NCI-H2227 (cell line): Measurements from ENCODE around the gene GRM1.
A peak's percentile ranks its signal among the peaks of the same experiment; 100 is the strongest.

Source experiments
- DNase-seq: peaks from one replicate; lab custom pipeline; 2025; ENCODE audit not compliant: unreplicated experiment; lab: John Stamatoyannopoulos, UW

Gene GRM1

DNA sequence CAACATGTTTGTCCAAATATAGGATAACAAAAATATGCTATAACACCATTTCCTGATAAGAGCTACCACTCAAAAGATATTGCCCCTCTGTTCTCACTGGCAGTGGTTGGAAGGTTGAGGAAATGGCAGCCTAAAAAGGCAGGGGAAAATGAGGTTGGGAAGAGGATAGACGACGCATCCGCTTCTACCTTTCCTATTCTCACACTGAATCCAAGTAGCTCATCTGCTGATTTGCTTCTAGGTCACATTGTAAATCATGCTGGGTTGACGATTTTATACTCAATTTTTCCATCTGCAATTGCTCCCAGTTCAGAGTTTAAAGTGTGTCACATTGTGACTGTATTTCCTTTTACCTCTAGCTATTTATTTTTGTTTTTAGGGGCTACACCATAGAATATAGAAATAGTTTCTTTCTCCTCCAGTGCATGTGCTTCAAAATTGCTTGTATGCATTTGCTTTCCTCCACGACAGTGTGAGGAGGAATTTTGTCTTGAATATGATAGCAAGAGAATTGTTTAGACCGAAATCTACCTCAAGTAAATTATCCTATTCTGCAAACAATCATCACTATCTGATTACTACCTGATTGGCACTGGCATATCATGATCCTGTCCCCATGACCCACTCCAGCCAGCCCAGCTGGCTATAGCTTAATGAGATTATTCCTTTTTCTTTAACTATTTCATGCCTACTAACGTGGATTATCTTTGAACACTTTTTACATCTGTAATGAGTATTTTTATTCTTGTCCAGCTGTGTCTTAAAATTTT is 335.2 kb downstream of the GRM1 start:
- no peak for DNase-seq

DNA sequence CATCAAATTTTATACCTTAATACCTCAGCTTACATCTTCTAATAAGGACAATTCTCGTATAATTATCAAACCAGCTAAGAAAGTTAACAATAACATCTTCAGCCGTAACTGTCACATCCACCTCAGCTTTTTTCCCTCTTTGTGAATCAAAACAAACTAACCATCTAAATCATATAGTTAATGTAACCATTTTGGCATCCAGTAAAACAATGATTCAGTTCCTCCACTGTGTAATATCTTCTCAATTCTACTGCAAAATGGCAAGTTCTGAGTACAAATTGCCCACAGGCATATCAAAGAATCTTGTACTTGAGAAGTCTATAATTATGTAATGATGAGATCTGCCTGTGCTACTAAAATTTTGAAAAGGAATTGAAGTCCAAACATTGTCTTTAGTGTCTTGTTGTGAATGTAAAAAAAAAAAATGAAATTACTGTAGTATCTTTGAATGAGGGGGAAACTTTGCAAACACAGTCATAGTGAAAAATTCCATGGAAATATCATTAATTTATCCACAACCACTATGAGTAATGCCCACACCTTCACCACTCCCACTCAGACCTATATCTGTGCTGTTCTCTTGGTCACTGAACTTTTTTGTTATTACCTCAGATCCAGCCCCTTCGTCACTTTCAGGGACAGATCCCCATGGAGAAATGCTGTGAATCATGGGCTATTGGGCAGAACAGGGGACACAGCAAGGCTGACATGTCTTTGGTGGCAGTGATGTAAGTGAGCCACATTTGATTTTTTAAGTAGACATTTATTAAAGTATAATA is 336.1 kb downstream of the GRM1 start:
- DNase-seq: no peak

DNA sequence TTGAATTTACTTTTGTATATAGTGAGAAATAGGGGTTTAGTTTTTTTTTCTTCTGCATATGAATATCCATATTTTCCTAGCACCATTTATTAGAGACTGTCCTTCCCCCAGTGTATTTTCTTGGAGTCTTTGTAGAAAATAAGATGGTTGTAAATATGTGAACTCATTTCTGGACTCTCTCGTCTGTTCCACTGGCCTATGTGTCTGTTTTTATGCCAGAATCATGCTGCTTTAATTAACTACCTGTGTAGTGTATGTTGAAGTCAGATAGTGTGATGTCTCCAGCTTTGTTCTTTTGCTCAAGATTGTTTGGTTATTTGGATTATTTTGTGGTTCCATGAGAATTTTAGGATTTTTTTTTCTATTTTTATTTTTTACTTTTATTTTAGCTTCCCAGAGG is 338.2 kb downstream of the GRM1 start:
- no peak for DNase-seq

DNA sequence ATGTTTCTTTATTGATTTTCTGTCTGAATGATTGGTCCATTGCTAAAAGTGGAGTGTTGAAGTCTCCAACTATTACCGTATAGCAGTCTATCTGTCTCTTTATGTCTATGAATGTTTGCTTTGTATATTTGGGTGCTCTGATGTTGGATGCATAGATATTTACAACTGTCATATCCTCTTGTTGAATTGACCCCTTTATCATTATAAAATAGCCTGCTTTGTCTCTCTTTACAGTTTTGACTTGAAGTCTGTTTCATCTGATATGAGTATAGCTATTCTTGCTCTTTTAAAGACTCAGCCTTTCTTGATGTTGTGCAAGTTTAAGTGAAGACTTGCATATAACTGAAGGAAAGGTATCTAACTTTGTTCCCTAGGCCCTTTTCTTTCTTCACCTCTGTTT is 341.0 kb downstream of the GRM1 start:
- no peak for DNase-seq

DNA sequence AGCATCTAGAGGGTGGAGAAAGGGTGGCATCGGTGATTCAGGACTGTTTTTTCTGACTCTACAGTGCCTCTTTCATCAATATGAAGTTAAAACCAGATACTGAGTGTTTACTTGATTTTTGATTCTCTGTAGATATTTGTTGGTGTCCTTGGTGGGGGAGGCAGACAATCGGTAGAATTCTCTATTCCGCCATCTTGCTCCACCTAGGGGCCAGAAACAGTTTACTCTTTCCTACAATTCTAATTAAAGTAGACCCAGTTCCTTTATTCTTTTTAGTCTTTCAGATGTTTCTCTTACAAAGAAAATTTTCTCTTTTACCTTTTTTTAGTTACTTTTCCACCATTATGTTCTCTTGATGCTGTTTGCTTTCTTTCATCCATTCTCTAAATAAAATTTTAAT is 352.6 kb downstream of the GRM1 start:
- no peak for DNase-seq

DNA sequence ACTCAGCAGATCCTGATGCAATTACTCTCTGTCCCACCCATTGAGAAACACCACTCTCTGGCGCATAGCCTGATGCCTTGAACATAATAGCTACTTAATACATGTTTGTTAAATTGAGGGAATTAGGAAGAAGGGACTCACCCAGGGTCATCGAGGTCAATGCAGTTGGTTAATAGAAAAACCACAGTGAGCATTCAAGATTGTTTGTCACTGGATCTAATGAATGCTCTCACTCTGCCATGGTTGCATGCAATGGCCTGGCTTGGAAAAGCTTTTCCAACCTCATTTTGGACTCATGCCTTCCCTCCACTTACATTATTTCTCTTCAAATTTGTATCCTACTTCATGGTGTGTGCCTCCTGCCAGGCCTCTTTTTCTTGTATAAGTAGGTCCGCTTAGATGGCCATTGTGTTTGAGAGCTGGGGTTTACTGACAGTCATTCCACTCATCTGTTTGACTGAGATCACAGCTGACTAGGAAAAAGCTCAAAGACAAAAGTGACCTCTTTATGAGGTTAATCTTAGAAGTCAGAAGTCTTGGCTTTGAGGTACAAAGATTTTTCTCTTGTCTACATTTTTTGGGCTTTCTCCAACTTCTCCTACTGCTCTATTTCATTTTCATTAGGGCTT is 360.0 kb downstream of the GRM1 start:
- no peak for DNase-seq

DNA sequence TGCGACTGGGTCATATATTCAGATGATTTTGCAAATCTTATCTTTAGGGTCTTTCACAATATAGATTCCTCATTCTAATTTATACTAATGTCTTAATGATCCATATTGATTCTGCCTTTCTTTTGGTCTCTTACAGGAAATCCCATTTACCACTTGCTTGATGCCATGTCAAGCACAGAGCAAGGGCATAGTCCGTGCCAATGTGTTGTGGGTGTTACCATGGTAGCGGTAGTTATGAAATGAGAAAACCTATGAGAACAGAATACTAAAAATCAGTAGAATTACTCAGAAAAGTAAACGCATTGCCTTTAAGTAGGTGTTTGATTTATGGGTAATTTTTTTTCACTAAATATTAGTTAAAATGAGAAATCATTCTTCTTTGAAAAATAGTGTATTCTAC is 360.9 kb downstream of the GRM1 start:
- DNase-seq: no peak

DNA sequence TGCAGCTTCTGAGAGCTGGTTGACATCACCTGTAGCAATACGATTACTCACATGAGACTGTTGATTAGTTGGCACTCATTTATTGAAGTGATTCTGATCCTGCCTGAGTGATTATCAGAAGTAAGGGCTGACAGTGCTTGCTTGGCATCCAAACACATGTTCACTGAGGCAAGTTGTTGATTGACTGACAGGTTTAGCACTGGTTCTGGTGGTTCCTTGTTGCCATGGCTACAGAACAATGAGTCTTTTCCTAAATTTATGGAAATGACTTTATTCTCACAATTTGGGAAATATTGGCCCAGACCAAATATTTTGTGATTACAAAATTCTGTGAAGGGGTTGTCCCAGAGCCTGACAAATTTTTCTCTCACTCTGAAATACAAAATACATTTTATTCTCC is 368.8 kb downstream of the GRM1 start:
- DNase-seq: no peak

DNA sequence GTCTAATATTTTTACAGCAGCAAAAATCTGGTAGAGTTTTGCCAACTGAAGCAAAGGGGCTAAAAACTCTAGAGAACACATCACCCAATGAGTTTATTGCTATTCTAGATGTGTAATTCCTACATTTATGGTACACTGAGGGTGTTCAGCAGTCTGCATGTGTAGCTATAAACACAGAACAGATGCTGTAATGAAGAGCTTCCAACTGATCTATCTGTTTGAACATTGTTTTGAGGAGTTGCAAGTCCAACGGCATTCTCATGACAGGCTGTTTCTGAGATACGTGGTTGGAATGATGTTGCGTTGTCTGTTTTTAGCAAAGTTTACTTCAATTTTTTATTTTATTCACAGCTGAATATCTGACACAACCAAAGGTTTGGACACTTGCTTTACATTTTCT is 373.6 kb downstream of the GRM1 start:
- no peak for DNase-seq

DNA sequence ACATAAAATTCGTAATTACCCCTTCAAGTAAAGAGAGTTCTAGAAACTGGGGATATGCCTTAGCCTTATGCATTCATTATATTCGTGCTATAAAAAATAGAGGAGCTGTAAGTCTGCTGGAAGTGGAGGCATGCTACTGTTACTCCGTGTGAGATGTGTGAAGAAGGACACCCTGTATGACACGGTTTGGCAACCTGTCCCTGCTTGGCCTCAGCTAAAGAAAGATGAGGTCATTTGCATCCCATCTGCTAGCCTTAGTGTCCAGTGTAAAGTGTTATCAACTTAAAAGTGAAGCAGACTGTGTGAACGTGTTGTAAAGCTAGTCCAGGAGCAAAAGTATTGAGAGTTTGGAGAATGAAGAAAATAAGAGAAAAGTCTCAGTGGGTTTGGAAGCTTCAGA is 379.7 kb downstream of the GRM1 start:
- no peak for DNase-seq

DNA sequence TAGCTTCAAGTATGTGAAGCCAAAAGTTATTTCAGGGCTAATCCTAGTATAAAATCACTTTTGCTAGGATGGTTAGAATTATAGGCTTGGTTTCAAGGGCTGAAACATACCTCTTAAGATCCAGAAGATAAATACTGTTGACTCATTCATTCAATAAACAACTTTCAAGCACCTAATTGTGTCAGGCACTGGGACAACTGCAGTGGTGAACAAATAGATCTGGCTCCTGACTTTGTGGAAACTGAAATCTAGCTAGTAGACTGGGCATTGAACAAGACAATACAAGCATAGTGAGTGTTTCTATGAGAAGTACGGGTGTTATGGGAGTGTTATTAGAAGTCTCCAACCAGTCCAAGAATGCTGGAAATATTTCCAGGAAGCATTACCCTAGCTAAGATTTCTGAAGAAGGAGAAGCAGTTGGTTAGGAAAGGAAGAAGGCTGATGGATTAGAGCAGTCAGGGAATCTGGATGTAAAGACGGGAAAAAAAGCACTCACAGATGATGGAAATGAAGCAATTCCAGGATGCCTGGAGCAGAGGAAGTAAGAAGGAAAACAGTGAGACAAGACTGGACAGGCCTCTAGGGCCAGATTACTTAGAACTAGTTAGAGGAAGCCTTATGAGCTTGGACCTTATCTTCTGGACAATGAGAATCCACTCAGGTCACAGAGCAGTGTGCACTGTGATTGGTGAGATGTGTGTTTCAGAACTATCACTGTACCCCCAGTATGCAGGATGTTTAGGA is 382.2 kb downstream of the GRM1 start:
- no peak for DNase-seq

DNA sequence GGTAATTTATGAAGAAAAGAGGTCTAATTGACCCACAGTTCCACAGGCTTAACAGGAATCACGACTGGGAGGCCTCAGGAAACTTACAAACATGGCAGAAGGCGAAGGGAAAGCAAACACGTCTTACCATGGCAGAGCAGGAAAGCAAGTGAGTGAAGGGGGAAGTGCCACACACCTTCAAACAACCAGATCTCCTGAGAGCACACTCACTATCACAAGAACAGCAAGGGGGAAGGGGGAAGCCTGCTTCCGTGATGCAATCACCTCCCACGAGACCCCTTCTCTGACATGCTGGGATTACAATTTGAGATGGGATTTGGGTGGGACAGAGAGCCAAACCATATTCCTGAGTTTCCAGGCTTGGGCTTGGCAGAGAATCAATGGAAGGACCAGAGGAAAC is 390.7 kb downstream of the GRM1 start:
- no peak for DNase-seq

DNA sequence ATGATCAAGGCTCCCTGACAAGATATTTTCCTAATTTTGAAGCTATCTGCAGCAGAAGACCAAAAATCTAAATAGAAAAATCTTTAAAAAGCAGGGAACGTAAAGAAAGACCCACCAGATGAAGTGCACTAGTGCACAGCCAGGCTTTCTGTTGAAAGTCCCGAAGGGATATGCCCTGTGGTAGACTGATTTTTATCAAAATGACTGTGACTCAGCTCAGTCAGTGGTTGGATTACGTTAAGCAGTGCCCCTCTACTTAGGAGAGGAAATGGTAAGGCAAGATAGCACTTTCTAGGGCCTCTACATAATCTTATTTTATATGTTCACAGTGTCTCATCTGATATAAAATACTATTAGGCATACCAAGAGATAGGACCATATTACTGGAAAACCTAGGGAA is 391.4 kb downstream of the GRM1 start:
- no peak for DNase-seq

DNA sequence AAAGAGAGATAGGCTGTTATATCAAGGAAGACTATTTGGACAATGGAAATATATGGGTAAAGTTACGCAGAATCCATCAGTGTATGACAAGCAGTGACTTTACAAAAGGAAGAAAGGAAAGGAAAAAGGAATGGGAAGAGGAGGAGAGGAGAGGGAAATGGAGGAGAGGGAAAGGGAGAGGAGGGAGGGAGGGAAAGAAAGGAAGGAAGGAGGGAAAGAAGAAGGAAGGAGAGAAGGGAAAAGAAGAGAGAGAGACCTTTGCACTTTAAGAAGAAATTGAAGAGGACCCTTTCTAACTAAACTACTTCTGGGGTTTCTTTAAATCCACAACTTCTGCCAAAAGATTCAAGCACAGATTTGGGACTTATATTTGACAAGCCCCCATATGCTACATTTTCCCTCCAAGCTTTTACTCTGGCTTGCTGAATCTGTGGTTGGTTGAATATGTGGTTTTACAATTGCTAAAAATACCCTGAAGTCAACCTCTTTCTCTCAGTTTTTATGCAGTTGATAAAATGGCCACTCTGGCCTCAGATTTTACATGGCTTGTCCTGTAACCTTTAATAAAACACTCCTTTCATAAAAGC is 394.0 kb downstream of the GRM1 start:
- no peak for DNase-seq

DNA sequence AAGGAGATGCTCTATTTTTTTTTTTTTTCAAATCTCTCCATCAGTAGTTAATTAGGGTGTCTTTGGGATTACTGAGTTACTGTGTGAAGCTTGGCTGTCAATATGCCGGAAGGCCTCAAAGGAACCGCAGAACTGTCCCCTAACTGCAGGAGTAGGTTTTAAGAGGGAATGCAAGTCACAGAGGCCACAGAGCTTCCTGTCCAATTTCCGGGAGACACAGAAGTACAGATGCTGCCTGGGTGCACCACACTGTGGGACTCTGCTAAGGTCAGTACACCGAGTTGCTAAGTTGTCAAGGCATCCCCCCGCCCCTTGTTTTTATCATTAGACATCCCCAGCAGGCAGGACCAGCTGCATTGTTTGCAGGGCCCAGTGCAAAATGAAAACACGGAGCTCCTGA is 394.6 kb downstream of the GRM1 start:
- no peak for DNase-seq

DNA sequence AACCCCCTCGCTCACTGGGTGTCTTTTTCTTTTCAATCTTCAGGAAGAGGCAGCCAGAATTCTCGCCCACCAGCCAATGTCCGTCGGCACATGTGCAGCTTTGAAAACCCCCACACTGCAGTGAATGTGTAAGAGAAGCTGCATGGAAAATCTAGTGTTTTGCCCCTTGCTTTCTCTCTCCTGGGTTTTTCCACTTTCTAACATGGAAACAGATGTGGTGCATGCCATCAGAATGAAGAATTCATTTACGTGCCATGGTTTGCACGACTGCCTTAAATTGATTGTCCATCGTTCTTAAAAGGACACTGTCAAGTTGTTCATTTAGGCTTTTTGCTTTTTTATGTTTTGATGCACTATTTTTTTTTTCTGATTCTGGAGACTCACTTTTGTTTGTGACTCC is 397.7 kb downstream of the GRM1 start:
- DNase-seq: no peak

DNA sequence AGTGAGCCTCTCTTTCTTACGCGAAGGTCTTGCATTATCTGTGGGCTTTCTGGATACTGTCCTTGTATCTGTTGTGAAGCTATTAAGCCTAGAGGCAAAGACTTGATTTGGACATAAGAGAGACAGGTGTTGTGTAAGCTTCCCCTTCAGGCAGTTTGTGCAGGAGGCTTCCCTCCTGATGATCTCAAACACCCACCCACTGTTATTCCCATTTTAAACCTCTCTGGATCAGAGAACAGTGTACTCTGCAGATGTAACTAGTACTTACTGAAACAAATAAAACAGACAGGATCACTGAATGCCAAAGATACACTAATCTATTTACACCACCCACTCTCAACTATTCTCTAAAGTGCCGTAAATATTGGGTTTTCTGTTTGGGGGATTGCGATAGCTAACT is 401.0 kb downstream of the GRM1 start:
- no peak for DNase-seq

DNA sequence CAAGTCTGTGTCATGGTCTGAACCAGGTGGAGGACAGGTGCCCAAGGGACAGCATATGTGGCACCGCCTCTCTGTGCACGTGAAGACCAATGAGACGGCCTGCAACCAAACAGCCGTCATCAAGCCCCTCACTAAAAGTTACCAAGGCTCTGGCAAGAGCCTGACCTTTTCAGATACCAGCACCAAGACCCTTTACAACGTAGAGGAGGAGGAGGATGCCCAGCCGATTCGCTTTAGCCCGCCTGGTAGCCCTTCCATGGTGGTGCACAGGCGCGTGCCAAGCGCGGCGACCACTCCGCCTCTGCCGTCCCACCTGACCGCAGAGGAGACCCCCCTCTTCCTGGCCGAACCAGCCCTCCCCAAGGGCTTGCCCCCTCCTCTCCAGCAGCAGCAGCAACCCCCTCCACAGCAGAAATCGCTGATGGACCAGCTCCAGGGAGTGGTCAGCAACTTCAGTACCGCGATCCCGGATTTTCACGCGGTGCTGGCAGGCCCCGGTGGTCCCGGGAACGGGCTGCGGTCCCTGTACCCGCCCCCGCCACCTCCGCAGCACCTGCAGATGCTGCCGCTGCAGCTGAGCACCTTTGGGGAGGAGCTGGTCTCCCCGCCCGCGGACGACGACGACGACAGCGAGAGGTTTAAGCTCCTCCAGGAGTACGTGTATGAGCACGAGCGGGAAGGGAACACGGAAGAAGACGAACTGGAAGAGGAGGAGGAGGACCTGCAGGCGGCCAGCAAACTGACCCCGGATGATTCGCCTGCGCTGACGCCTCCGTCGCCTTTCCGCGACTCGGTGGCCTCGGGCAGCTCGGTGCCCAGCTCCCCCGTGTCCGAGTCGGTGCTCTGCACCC is 405.2 kb downstream of the GRM1 start:
- DNase-seq: peak; percentile 2

DNA sequence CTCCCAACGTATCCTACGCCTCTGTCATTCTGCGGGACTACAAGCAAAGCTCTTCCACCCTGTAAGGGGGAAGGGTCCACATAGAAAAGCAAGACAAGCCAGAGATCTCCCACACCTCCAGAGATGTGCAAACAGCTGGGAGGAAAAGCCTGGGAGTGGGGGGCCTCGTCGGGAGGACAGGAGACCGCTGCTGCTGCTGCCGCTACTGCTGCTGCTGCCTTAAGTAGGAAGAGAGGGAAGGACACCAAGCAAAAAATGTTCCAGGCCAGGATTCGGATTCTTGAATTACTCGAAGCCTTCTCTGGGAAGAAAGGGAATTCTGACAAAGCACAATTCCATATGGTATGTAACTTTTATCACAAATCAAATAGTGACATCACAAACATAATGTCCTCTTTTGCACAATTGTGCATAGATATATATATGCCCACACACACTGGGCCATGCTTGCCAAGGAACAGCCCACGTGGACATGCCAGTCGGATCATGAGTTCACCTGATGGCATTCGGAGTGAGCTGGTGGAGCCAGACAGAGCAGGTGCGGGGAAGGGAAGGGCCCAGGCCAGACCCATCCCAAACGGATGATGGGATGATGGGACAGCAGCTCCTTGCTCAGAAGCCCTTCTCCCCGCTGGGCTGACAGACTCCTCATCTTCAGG is 406.0 kb downstream of the GRM1 start:
- DNase-seq: no peak

DNA sequence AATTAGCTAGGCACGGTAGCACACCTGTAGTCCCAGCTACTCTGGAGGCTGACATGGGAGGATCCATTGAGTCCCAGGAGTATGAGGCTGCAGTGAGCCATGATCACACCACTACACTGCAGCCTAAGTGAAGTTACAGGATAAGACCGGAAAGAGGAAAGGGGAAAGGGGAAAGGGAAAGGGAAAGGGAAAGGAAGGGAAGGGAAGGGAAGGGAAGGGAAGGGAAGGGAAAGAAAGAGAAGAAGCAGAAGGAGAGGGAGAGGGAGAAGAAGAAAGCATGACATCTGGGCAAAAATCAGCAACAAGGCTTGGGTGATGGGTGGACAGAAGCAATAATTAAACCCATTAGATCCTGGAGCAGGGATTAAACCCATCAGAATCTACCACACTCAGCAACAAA is 413.0 kb downstream of the GRM1 start:
- no peak for DNase-seq
